PFSK-1 (cell line): ENCODE results near the gene LINC00237.

Experiments used
- FOXP2 ChIP-seq: optimal IDR thresholded peaks from 2 replicates; pipeline ENCODE3; 2011; ENCODE audit warnings: borderline replicate concordance, control low read depth, inconsistent platforms; ENCODE audit not compliant: insufficient read depth; ENCODE audit errors: extremely low read length, extremely low read depth
- POLR2AphosphoS5 ChIP-seq: IDR thresholded peaks from 2 replicates; pipeline ENCODE4 v1.6.1; 2012; ENCODE audit warnings: low read depth, mild to moderate bottlenecking, control low read depth, low read length, moderate library complexity
- REST ChIP-seq, 2 experiments: IDR thresholded peaks; 2 replicates each; pipeline versions ENCODE4 v1.6.1 to v1.8.0; 2011 to 2012; ENCODE audit warnings: low read depth in 2 of 2, low read length in 2 of 2, control low read depth in 1 of 2, inconsistent platforms in 1 of 2, mild to moderate bottlenecking in 1 of 2, moderate library complexity in 1 of 2; ENCODE audit not compliant: insufficient read depth in 1 of 2
- SIN3A ChIP-seq: IDR thresholded peaks from 2 replicates; pipeline ENCODE4 v1.6.1; 2012; ENCODE audit warnings: mild to moderate bottlenecking, low read length, moderate library complexity, borderline replicate concordance; ENCODE audit not compliant: insufficient read depth
- TAF1 ChIP-seq: IDR thresholded peaks from 2 replicates; pipeline ENCODE4 v1.6.1; 2012; ENCODE audit warnings: low read length, control low read depth, borderline replicate concordance; ENCODE audit not compliant: insufficient read depth

The LINC00237 gene

GRCh38 chr20:21110811-21111210, 4.7 kb upstream of the LINC00237 start:
- TF ChIP-seq TAF1: no peak
- no peak for TF ChIP-seq SIN3A
- TF ChIP-seq POLR2AphosphoS5: no peak
- TF ChIP-seq FOXP2: no peak
- no peak for TF ChIP-seq REST (IDR thresholded peaks at IDR 0.05; ENCODE audit: insufficient read depth in 1 of 2, low read depth in 2 of 2, low read length in 2 of 2)

- TF ChIP-seq TAF1: no peak
- no peak for TF ChIP-seq REST (IDR thresholded peaks at IDR 0.05; ENCODE audit: insufficient read depth in 1 of 2, low read depth in 2 of 2, low read length in 2 of 2)
These were observed 3.0 kb upstream of the LINC00237 start for GRCh38 chr20:21109144-21109543.

DNA sequence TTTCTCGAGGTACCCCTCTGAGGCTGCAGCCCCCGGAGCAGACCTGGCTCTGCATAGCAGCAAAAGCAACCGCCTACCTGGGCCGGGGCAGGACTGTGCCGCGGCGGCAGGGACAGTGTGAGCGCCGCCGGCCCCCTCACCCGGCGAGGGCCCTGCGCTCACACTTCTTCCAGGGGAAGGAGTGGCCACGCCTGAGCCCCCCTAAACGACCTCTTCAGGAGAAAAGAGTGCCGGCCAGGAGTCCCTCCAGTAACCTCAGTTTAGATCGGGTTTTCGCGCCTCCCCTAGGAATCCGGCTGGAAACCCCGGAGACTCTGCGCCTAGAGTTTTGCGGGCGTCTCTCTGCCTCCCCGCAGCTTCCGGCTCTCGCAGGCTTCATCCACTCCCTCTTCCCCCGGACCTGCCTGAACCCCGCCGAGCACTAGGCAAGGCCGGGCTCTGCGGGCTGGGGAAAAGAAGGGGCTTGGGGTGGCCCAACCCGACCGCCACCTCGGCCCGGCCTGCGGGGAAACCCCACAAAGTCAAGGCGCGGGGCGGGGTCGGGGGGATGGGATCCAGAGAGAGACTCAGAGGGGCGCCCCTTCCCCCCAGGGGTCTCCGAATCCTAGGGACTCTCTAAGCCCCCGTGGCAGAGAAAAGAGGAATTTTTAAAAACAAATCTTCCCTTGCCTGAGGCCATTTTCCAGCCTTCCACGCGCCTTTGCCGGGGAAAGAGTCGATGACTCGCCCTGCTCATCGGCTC, 558 bp downstream of the LINC00237 start:
- TF ChIP-seq SIN3A: no peak
- TF ChIP-seq FOXP2: no peak
- TF ChIP-seq REST (IDR thresholded peaks at IDR 0.05; ENCODE audit: insufficient read depth in 1 of 2, low read depth in 2 of 2, low read length in 2 of 2): no peak
- TF ChIP-seq TAF1: no peak
- no peak for TF ChIP-seq POLR2AphosphoS5

GRCh38 chr20:21104921-21105320, 1.2 kb downstream of the LINC00237 start:
- TF ChIP-seq SIN3A (no peak), REST (IDR thresholded peaks at IDR 0.05; ENCODE audit: insufficient read depth in 1 of 2, low read depth in 2 of 2, low read length in 2 of 2) (no peak), TAF1 (no peak), POLR2AphosphoS5 (no peak), FOXP2 (no peak)

DNA sequence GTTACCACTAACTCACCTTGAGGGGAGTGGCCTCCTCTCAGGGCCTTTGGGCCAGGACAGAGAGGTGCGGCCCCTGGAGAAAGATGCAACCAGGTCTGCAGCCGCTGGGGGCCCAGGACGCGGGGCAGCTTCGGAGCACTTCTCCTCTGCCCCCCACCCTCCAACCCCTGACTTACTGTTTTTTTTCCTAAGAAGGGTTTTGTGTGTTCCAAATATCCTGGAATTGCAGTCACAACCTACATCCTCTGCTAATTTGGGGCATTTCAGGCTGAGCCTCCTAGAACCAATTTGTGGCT, 1.7 kb downstream of the LINC00237 start:
- TF ChIP-seq SIN3A (no peak), POLR2AphosphoS5 (no peak), TAF1 (no peak), REST (IDR thresholded peaks at IDR 0.05; ENCODE audit: insufficient read depth in 1 of 2, low read depth in 2 of 2, low read length in 2 of 2) (no peak), FOXP2 (no peak)
